ENCODE measurements around the gene LCNL1.

- no peak for TF ChIP-seq POLR2A (IDR thresholded peaks at IDR 0.05)
- TF ChIP-seq CTCF (IDR thresholded peaks at IDR 0.05), result no peak
Measured at GRCh38 chr9:136961279-136962065, 21.3 kb upstream of the LCNL1 start.
